Measurements from ENCODE around the gene ATP11A.

ATP11A gene

GRCh38 chr13:112770504-112770903 is 80.7 kb downstream of the ATP11A start:
- Histone ChIP-seq H4K20me1 (ENCODE audit: insufficient read depth, low read length) (no peaks in the 10 kb centered on the region), H3K4me3 (ENCODE audit: low read length) (no peak overlapping the region), H3K9ac (ENCODE audit: low read length) (no peak overlapping the region), H3F3A (ENCODE audit: insufficient read depth, low read length) (no peaks in the 10 kb centered on the region), H3K4me2 (ENCODE audit: low read depth, low read length) (no peak overlapping the region), H3K9me2 (replicated peaks; ENCODE audit: insufficient read depth, low read length) (no peaks in the 10 kb centered on the region), H3K27ac (ENCODE audit: low read length) (no peak overlapping the region), H3K79me2 (ENCODE audit: low read length) (peaks cover 42% of the 10 kb centered on the region), H2AFZ (ENCODE audit: low read length) (no peak overlapping the region), H3K27me3 (replicated peaks; ENCODE audit: insufficient read depth, low read length) (no peaks in the 10 kb centered on the region), H3K36me3 (replicated peaks; ENCODE audit: insufficient read depth, low read length) (no peaks in the 10 kb centered on the region), H3K4me1 (ENCODE audit: low read length) (no peaks in the 10 kb centered on the region), H3K9me3 (replicated peaks; ENCODE audit: insufficient read depth, low read length) (no peaks in the 10 kb centered on the region)
- no peak for TF ChIP-seq EZH2phosphoT487 (IDR thresholded peaks at IDR 0.05; ENCODE audit: low read length)
- no peak for DNase-seq

DNA sequence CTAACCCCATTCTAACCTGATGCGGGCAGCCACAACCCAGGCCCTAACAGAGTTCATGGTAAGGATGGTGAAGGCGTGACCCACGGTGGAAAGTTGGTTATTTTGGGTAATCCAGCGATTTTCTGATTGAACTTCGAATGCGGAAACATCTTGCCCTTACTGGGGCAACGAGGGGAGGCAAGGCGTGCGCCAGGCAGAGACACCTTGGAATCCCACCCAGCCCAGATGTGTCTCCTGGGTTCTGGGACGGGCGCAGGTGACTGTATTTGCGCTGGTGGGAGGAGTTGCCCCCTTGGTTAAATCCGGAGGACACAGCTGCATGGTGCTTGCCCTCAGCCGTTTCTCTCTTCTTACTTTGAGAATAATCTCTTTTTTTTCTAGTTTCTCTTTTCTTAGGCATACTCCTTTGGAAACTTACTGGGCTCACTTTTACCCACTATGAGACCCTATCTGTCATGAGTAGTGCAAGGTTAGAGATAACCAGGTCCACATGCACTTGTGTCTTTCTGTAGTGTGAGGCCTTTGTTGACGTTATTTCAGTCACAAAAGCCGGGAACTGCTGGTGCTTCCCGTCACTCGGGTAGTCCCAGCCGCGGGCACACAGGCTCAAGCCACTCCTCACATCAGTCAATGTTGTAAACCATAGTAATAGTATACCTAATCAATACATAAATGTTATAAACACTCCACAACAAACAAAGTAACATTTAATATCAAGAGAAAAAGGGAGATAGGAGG is 81.5 kb downstream of the ATP11A start:
- no peaks in the 10 kb centered on the region for H4K20me1 ChIP-seq (ENCODE audit: insufficient read depth, low read length)
- no peaks in the 10 kb centered on the region for H3K36me3 ChIP-seq (replicated peaks; ENCODE audit: insufficient read depth, low read length)
- no peaks in the 10 kb centered on the region for H3K4me1 ChIP-seq (ENCODE audit: low read length)
- no peak overlapping the region for H3K9ac ChIP-seq (ENCODE audit: low read length)
- no peaks in the 10 kb centered on the region for H3K9me3 ChIP-seq (replicated peaks; ENCODE audit: insufficient read depth, low read length)
- H3K27ac ChIP-seq (ENCODE audit: low read length): no peak overlapping the region
- peaks cover 44% of the 10 kb centered on the region for H3K79me2 ChIP-seq (ENCODE audit: low read length)
- H3K9me2 ChIP-seq (replicated peaks; ENCODE audit: insufficient read depth, low read length): no peaks in the 10 kb centered on the region
- no peaks in the 10 kb centered on the region for H3F3A ChIP-seq (ENCODE audit: insufficient read depth, low read length)
- H3K27me3 ChIP-seq (replicated peaks; ENCODE audit: insufficient read depth, low read length): no peaks in the 10 kb centered on the region
- no peak overlapping the region for H3K4me3 ChIP-seq (ENCODE audit: low read length)
- no peak overlapping the region for H2AFZ ChIP-seq (ENCODE audit: low read length)
- DNase-seq: no peak
- TF ChIP-seq, protein P1, sequence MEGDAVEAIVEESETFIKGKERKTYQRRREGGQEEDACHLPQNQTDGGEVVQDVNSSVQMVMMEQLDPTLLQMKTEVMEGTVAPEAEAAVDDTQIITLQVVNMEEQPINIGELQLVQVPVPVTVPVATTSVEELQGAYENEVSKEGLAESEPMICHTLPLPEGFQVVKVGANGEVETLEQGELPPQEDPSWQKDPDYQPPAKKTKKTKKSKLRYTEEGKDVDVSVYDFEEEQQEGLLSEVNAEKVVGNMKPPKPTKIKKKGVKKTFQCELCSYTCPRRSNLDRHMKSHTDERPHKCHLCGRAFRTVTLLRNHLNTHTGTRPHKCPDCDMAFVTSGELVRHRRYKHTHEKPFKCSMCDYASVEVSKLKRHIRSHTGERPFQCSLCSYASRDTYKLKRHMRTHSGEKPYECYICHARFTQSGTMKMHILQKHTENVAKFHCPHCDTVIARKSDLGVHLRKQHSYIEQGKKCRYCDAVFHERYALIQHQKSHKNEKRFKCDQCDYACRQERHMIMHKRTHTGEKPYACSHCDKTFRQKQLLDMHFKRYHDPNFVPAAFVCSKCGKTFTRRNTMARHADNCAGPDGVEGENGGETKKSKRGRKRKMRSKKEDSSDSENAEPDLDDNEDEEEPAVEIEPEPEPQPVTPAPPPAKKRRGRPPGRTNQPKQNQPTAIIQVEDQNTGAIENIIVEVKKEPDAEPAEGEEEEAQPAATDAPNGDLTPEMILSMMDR (IDR thresholded peaks at IDR 0.05; ENCODE audit: low read length): no peak
- TF ChIP-seq EZH2 (optimal IDR thresholded peaks at IDR 0.05; ENCODE audit: low read depth, low read length) (no peak), EZH2phosphoT487 (IDR thresholded peaks at IDR 0.05; ENCODE audit: low read length) (no peak)
- H3K4me2 ChIP-seq (ENCODE audit: low read depth, low read length): no peak overlapping the region

DNA sequence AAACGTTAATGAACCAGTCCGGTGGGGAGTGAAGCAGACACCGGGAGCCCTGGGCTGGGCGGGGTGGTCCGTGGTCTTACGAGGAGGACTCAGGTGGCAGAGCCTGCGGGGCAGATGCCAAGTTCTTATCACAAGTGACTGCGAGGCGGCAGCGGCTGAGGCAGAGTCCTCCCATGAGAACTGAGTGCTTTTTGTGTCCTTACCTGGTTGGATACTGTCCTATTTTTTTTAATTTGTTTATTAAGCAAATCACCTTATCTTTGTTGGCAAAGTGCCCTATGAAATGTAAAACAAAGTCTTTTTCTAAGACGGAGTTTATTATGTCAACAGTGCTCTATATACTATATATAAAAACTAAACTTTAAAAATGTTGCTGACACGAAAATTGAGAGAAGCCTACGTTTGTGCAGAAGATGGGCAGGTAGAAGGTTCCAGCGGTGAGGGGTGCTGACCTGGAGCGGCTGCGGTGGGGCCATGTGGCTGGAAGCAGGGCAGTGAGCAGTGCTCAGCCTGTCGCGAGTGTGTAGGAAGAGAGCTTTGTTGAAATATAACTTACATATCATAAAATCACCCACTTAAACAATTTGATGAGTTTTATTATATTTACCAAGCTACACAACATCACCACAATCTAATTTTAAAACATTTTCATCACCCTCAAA is 82.2 kb downstream of the ATP11A start:
- no peak overlapping the region for H3K27ac ChIP-seq (ENCODE audit: low read length)
- DNase-seq: no peak
- H3K36me3 ChIP-seq (replicated peaks; ENCODE audit: insufficient read depth, low read length): no peaks in the 10 kb centered on the region
- no peak overlapping the region for H2AFZ ChIP-seq (ENCODE audit: low read length)
- peaks cover 47% of the 10 kb centered on the region for H3K79me2 ChIP-seq (ENCODE audit: low read length)
- H3F3A ChIP-seq (ENCODE audit: insufficient read depth, low read length): no peaks in the 10 kb centered on the region
- H3K27me3 ChIP-seq (replicated peaks; ENCODE audit: insufficient read depth, low read length): no peaks in the 10 kb centered on the region
- no peaks in the 10 kb centered on the region for H3K4me1 ChIP-seq (ENCODE audit: low read length)
- no peaks in the 10 kb centered on the region for H3K9me3 ChIP-seq (replicated peaks; ENCODE audit: insufficient read depth, low read length)
- TF ChIP-seq EZH2 (optimal IDR thresholded peaks at IDR 0.05; ENCODE audit: low read depth, low read length) (no peak), EZH2phosphoT487 (IDR thresholded peaks at IDR 0.05; ENCODE audit: low read length) (no peak)
- TF ChIP-seq, protein P1 (IDR thresholded peaks at IDR 0.05; ENCODE audit: low read length): no peak
- no peak overlapping the region for H3K4me2 ChIP-seq (ENCODE audit: low read depth, low read length)
- no peak overlapping the region for H3K4me3 ChIP-seq (ENCODE audit: low read length)
- H4K20me1 ChIP-seq (ENCODE audit: insufficient read depth, low read length): no peaks in the 10 kb centered on the region
- H3K9ac ChIP-seq (ENCODE audit: low read length): no peak overlapping the region
- H3K9me2 ChIP-seq (replicated peaks; ENCODE audit: insufficient read depth, low read length): no peaks in the 10 kb centered on the region

DNA sequence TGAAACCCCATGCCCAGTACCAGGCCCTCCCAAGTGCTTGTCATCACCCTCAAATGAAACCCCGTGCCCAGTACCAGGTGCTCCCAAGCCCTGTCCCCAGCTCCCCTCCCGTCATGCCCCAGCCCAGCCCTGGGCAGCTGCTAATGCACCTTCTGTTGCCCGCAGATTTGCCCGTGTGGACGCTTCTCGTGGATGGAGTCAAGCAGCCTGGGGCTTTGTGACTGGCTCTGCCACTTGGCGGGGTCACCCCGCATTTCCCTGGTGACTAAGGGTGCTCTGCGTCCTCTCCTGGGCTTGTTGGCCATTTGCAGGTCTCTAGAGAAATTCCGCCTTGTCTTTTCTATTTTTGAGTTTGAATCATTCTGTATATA is 82.7 kb downstream of the ATP11A start:
- Histone ChIP-seq H3K79me2 (ENCODE audit: low read length) (peaks cover 47% of the 10 kb centered on the region), H3K27me3 (replicated peaks; ENCODE audit: insufficient read depth, low read length) (no peaks in the 10 kb centered on the region), H4K20me1 (ENCODE audit: insufficient read depth, low read length) (no peaks in the 10 kb centered on the region), H3F3A (ENCODE audit: insufficient read depth, low read length) (no peaks in the 10 kb centered on the region), H3K9ac (ENCODE audit: low read length) (no peak overlapping the region), H3K4me1 (ENCODE audit: low read length) (no peaks in the 10 kb centered on the region), H3K27ac (ENCODE audit: low read length) (no peak overlapping the region), H3K4me2 (ENCODE audit: low read depth, low read length) (no peak overlapping the region), H3K4me3 (ENCODE audit: low read length) (no peak overlapping the region), H3K36me3 (replicated peaks; ENCODE audit: insufficient read depth, low read length) (no peaks in the 10 kb centered on the region), H3K9me2 (replicated peaks; ENCODE audit: insufficient read depth, low read length) (no peaks in the 10 kb centered on the region), H3K9me3 (replicated peaks; ENCODE audit: insufficient read depth, low read length) (no peaks in the 10 kb centered on the region), H2AFZ (ENCODE audit: low read length) (no peak overlapping the region)
- no peak for DNase-seq
- TF ChIP-seq EZH2 (optimal IDR thresholded peaks at IDR 0.05; ENCODE audit: low read depth, low read length) (no peak), EZH2phosphoT487 (IDR thresholded peaks at IDR 0.05; ENCODE audit: low read length) (no peak)
- TF ChIP-seq, protein P1 (IDR thresholded peaks at IDR 0.05; ENCODE audit: low read length): no peak
